K562 (cell line): ENCODE data around the gene CFDP1. TPM values are rescaled to one million over a fixed set of nuclear protein-coding genes. Genes with fewer than 3 reads are reported as not detected.

ENCODE experiments used
- ARID4B ChIP-seq: sonication (generic); formaldehyde crosslinking; IDR thresholded peaks from 2 replicates; pipeline ENCODE4 v1.8.0; 2022; ENCODE audit warnings: mild to moderate bottlenecking, missing genetic modification reagents
- CTCFL ChIP-seq: IDR thresholded peaks from 2 replicates; pipeline ENCODE4 v1.6.1; 2011; ENCODE audit warnings: borderline replicate concordance, low read depth, mild to moderate bottlenecking, moderate library complexity, low read length; ENCODE audit not compliant: insufficient read depth, poor library complexity, severe bottlenecking
- E2F4 ChIP-seq: sonication (generic); formaldehyde crosslinking; IDR thresholded peaks from 2 replicates; pipeline ENCODE4 v1.8.0; 2022; ENCODE audit warnings: mild to moderate bottlenecking, low read depth, missing genetic modification reagents
- FOXO4 ChIP-seq: fragments of 450-650 bp; formaldehyde crosslinking; IDR thresholded peaks from 2 replicates; pipeline ENCODE4 v1.4.0; 2020; ENCODE audit warnings: mild to moderate bottlenecking, moderate library complexity
- MAX ChIP-seq: sonication (generic); formaldehyde crosslinking; IDR thresholded peaks from 2 replicates; pipeline ENCODE4 v1.9.0; 2022; ENCODE audit warnings: mild to moderate bottlenecking, missing genetic modification reagents
- PHF21A ChIP-seq: fragments of 450-650 bp; IDR thresholded peaks from 2 replicates; pipeline ENCODE4 v1.6.1; 2017; ENCODE audit warnings: low read depth, borderline replicate concordance
- PRDM10 ChIP-seq: fragments of 450-650 bp; IDR thresholded peaks from 2 replicates; pipeline ENCODE4 v1.6.1; 2018; ENCODE audit not compliant: partially characterized antibody
- PTBP1 ChIP-seq: fragments of 200-400 bp; formaldehyde crosslinking; IDR thresholded peaks from 2 replicates; pipeline ENCODE4 v1.6.1; 2017; ENCODE audit warnings: low read depth, low read length
- TGIF2 ChIP-seq: sonication (generic); formaldehyde crosslinking; IDR thresholded peaks from 2 replicates; pipeline ENCODE4 v1.8.1; 2022; ENCODE audit warnings: mild to moderate bottlenecking, missing genetic modification reagents, moderate library complexity
- ZFX ChIP-seq: sonication (generic); formaldehyde crosslinking; IDR thresholded peaks from 2 replicates; pipeline ENCODE4 v1.8.0; 2022; ENCODE audit warnings: mild to moderate bottlenecking, missing genetic modification reagents, moderate library complexity
- ZNF79 ChIP-seq: fragments of 250-450 bp; sonication (Bioruptor Pico); IDR thresholded peaks from 2 replicates; pipeline ENCODE4 v1.4.0; 2020; ENCODE audit warnings: low read depth, mild to moderate bottlenecking, moderate library complexity
- polyA plus RNA-seq, 8 experiments: library from polyadenylated mRNA; depleted of rRNA in 4 of 8; stranded (reverse) in 5 of 8; unstranded in 3 of 8; fragments of >200 nt; fragmentation: Nextera tagmentation in 2 of 8; fragmentation: Illumina TruSeq in 1 of 8; extraction: Ambion mirVana in 2 of 8; extraction: Trizol in 1 of 8; gene quantifications; 2 replicates each; pipeline versions ENCODE4 v1.2.1 to v1.2.3, GENCODE V29; 2011 to 2014; ENCODE audit warnings: inconsistent platforms in 1 of 8, missing spikeins in 1 of 8
- total RNA-seq, 7 experiments: library from RNA; depleted of rRNA in 6 of 7; stranded (reverse); fragments of >200 nt in 6 of 7; fragmentation: Illumina TruSeq in 2 of 7; extraction: Trizol in 2 of 7; gene quantifications; 2 replicates each; pipeline versions ENCODE4 v1.2.1 to v1.2.3, GENCODE V29; 2011 to 2021; ENCODE audit warnings: low replicate concordance in 1 of 7

The CFDP1 gene
- total and polyA plus RNA-seq, 9 of the 15 experiments (the other 6 are each of a cell fraction or from before 2014, with no cell fraction given), result 31.5 to 78.4 (median 61.7) TPM

GRCh38 chr16:75464122-75464918 lies 31.0 kb upstream of the CFDP1 start, which contains the start of gene TMEM170A (continued):
- no peak for TF ChIP-seq FOXO4 (CRISPR knock-in tag)
- TF ChIP-seq MAX (CRISPR knock-in tag), result peak; percentile 71
- TF ChIP-seq ARID4B (CRISPR knock-in tag), result no peak; the same call in 1 of the 2 replicates
- peak; percentile 96 for TF ChIP-seq CTCFL
- peak; percentile 80 for TF ChIP-seq ZFX (CRISPR knock-in tag)
- TF ChIP-seq PTBP1, result 0 out of 2 replicates have a peak, but pooled peaks have one; percentile 48
- no peak for TF ChIP-seq ZNF79 (CRISPR knock-in tag)
- 0 out of 2 replicates have a peak, but pooled peaks have one; percentile 9 for TF ChIP-seq TGIF2 (CRISPR knock-in tag)
- TF ChIP-seq PHF21A, result peak; percentile 62; the same call in 1 of the 2 replicates
- peak; percentile 85 for TF ChIP-seq E2F4 (CRISPR knock-in tag)
- peak; percentile 95 for TF ChIP-seq PRDM10
